HL-60 (cell line): ENCODE measurements around the gene TEKT3.

Experiments used
- DNase-seq, 2 experiments: peaks; one replicate each; pipeline ENCODE4 v3.0.0-alpha.2; 2010 to 2020; ENCODE audit warnings: low read depth in 1 of 2, low spot score in 1 of 2
- H3K27ac ChIP-seq: fragments of 250-450 bp; sonication (Bioruptor Pico); replicated peaks from 2 replicates; pipeline ENCODE4 v1.5.1; 2020; ENCODE audit warnings: mild to moderate bottlenecking, moderate library complexity
- H3K27me3 ChIP-seq: fragments of 250-450 bp; sonication (Bioruptor Pico); 2 replicates; pipeline ENCODE4 v1.5.1; 2021; ENCODE audit warnings: mild to moderate bottlenecking, moderate library complexity; ENCODE audit not compliant: insufficient read depth, poor library complexity, severe bottlenecking
- H3K4me3 ChIP-seq: replicated peaks from 2 replicates; pipeline ENCODE4 v1.5.1; 2011; ENCODE audit warnings: mild to moderate bottlenecking, control low read depth, low read length; ENCODE audit not compliant: insufficient read depth
- GABPA ChIP-seq: IDR thresholded peaks from 2 replicates; pipeline ENCODE4 v1.6.1; 2012; ENCODE audit warnings: low read depth
- POLR2AphosphoS5 ChIP-seq: IDR thresholded peaks from 2 replicates; pipeline ENCODE4 v1.6.1; 2012; ENCODE audit warnings: low read depth
- REST ChIP-seq: IDR thresholded peaks from 2 replicates; pipeline ENCODE4 v1.6.1; 2012; ENCODE audit warnings: low read depth; ENCODE audit not compliant: insufficient replicate concordance
- SPI1 ChIP-seq: IDR thresholded peaks from 2 replicates; pipeline ENCODE4 v1.6.1; 2012; ENCODE audit warnings: low read depth, mild to moderate bottlenecking, borderline replicate concordance
- TF ChIP-seq, protein P1 (sequence below): IDR thresholded peaks from one replicate; pipeline ENCODE4 v1.5.1; 2011; ENCODE audit warnings: low read length, control low read depth, inconsistent platforms; ENCODE audit not compliant: insufficient read depth

The TEKT3 gene

GRCh38 chr17:15287538-15288267, 53.7 kb downstream of the TEKT3 start:
- Histone ChIP-seq H3K27me3 (no peaks in the 10 kb centered on the region), H3K27ac (no peak overlapping the region), H3K4me3 (no peak overlapping the region)
- TF ChIP-seq, protein P1, sequence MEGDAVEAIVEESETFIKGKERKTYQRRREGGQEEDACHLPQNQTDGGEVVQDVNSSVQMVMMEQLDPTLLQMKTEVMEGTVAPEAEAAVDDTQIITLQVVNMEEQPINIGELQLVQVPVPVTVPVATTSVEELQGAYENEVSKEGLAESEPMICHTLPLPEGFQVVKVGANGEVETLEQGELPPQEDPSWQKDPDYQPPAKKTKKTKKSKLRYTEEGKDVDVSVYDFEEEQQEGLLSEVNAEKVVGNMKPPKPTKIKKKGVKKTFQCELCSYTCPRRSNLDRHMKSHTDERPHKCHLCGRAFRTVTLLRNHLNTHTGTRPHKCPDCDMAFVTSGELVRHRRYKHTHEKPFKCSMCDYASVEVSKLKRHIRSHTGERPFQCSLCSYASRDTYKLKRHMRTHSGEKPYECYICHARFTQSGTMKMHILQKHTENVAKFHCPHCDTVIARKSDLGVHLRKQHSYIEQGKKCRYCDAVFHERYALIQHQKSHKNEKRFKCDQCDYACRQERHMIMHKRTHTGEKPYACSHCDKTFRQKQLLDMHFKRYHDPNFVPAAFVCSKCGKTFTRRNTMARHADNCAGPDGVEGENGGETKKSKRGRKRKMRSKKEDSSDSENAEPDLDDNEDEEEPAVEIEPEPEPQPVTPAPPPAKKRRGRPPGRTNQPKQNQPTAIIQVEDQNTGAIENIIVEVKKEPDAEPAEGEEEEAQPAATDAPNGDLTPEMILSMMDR = no peak
- no peak for TF ChIP-seq SPI1
- no peak for DNase-seq

DNA sequence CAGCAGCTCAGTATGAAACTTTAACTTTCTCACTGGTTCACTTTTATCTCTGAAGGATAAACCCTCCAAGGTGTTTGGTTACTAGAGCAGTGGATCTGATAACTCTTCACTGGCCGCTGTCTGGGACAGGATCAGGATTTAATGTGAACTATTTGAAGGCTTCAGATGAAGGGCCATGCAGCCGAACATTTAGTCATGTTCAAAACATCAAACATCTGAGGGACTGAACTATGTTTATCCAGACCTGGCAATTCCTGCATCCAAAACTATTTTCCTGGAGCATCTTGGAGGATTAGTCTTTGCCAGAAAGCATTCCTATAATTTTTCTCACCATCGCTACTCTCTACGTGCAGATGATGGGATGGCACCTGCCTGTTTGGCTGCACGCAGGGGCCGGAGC, 55.9 kb downstream of the TEKT3 start:
- H3K27me3 ChIP-seq = no peaks in the 10 kb centered on the region
- TF ChIP-seq, protein P1 = no peak
- no peak for TF ChIP-seq GABPA
- no peak for TF ChIP-seq SPI1
- no peak for TF ChIP-seq POLR2AphosphoS5
- no peak for TF ChIP-seq REST
- H3K4me3 ChIP-seq = no peak overlapping the region
- H3K27ac ChIP-seq = no peak overlapping the region
- no peak for DNase-seq

GRCh38 chr17:15284537-15284936, 56.9 kb downstream of the TEKT3 start:
- H3K27ac ChIP-seq = no peak overlapping the region
- H3K4me3 ChIP-seq = no peak overlapping the region
- no peaks in the 10 kb centered on the region for H3K27me3 ChIP-seq
- TF ChIP-seq GABPA (no peak), POLR2AphosphoS5 (no peak), REST (no peak), SPI1 (no peak)
- TF ChIP-seq, protein P1 = no peak
- no peak for DNase-seq

DNA sequence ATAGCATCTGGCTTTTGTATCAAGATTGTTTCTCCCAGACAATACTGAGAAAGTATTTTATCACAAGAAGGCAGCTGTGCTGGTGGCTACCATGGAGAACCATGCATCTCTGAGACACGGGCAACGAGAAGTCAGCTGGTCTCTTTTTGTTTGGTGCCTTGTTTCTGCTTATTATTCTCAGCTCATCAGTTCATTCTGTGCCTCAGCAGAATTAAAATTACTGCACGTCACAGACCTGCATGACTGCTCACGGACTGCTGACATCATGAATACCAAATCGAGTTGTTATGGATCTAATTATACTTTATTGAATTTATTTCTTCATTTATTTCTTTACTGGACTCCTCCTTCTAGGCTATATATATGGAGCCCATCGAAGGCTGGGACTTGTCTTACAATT, 57.3 kb downstream of the TEKT3 start:
- no peak for DNase-seq
- no peak overlapping the region for H3K4me3 ChIP-seq
- TF ChIP-seq GABPA (no peak), POLR2AphosphoS5 (no peak)
- TF ChIP-seq, protein P1 = no peak
- H3K27me3 ChIP-seq = no peaks in the 10 kb centered on the region
- no peak overlapping the region for H3K27ac ChIP-seq
